IPS-20b (cell line): Measurements from ENCODE around the gene PLCD4.

ENCODE experiments used
- H3K27ac ChIP-seq: one replicate; pipeline ENCODE4 v1.5.1; 2013; ENCODE audit warnings: low read length
- H3K27me3 ChIP-seq: 2 replicates; pipeline ENCODE4 v1.6.1; 2013; ENCODE audit warnings: mild to moderate bottlenecking, low read length, inconsistent platforms; ENCODE audit not compliant: insufficient read depth
- H3K36me3 ChIP-seq: 2 replicates; pipeline ENCODE4 v1.6.1; 2013; ENCODE audit warnings: low read depth, mild to moderate bottlenecking, inconsistent platforms, low read length, moderate library complexity; ENCODE audit not compliant: insufficient read depth
- H3K4me1 ChIP-seq: 2 replicates; pipeline ENCODE4 v1.6.1; 2013; ENCODE audit warnings: mild to moderate bottlenecking, control low read depth, inconsistent platforms, low read length, moderate library complexity; ENCODE audit not compliant: insufficient read depth
- H3K4me3 ChIP-seq: 2 replicates; pipeline ENCODE4 v1.5.1; 2013; ENCODE audit warnings: mild to moderate bottlenecking, low read length, inconsistent platforms
- H3K9ac ChIP-seq: 2 replicates; pipeline ENCODE4 v1.6.1; 2013; ENCODE audit warnings: low read depth, mild to moderate bottlenecking, inconsistent platforms, low read length, moderate library complexity
- H3K9me3 ChIP-seq: 2 replicates; pipeline ENCODE4 v1.6.1; 2013; ENCODE audit warnings: mild to moderate bottlenecking, low read depth, low read length, inconsistent platforms; ENCODE audit not compliant: insufficient read depth

PLCD4 gene

DNA sequence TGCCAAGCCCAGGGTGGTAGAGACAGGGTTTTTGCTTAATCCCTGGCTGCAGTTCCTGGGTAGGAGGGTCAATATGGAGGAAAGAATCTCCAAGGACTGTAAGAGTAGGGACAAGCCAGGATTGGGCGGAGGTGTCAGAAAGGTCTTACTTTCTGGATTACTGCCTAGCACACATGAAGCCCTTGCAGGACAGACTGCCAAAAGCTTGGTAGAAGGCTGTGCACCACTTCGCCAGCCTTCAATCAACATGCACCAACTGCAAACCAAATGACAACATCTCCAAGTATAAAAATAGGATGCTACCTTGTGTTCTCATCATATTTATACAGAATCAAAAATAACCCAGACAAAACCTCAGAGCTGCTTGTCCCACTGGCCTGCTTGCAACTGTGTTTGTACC is 48.1 kb downstream of the PLCD4 start:
- no peak overlapping the region for H3K9ac ChIP-seq
- peaks cover 73% of the 10 kb centered on the region for H3K36me3 ChIP-seq
- no peaks in the 10 kb centered on the region for H3K27me3 ChIP-seq

DNA sequence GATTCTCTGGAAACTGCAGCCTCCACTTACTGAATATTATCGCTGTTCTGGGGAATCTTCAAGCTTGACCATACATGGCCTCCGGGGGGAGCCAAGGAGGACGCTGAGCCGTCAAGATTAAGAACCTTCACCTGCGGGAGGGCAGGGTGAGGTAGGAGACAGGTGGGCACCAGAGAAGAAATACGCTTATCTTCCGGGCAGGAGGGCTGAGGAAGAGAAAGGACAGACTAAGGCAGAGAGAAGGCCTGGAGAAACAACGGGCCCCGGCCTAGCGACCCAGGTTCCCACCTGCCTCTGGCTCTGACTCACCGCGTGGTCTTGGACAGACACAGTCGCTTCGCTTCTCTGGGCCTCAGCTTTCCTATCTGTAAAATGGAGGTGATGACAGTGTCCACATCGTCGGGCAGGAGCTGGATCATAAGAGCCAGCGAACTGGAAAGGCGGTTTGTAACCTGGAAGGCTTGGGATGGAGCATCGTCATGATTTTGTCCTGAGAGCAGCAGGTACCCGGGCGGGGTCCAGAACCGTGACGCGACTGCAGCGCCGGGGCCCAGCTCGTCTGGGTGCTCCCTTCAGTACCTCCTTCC is 51.1 kb downstream of the PLCD4 start:
- peaks cover 72% of the 10 kb centered on the region for H3K36me3 ChIP-seq
- peak overlapping the region; percentile 98 for H3K4me3 ChIP-seq
- no peaks in the 10 kb centered on the region for H3K27me3 ChIP-seq
- H3K27ac ChIP-seq, result peak overlapping the region; percentile 83
- no peaks in the 10 kb centered on the region for H3K9me3 ChIP-seq
- H3K9ac ChIP-seq, result peak overlapping the region; percentile 90
- H3K4me1 ChIP-seq, result no peaks in the 10 kb centered on the region

More for the DNA sequence above, 48.1 kb downstream of the PLCD4 start:
- no peaks in the 10 kb centered on the region for H3K9me3 ChIP-seq
- H3K4me1 ChIP-seq, result no peaks in the 10 kb centered on the region
- no peak overlapping the region for H3K4me3 ChIP-seq
- no peak overlapping the region for H3K27ac ChIP-seq

DNA sequence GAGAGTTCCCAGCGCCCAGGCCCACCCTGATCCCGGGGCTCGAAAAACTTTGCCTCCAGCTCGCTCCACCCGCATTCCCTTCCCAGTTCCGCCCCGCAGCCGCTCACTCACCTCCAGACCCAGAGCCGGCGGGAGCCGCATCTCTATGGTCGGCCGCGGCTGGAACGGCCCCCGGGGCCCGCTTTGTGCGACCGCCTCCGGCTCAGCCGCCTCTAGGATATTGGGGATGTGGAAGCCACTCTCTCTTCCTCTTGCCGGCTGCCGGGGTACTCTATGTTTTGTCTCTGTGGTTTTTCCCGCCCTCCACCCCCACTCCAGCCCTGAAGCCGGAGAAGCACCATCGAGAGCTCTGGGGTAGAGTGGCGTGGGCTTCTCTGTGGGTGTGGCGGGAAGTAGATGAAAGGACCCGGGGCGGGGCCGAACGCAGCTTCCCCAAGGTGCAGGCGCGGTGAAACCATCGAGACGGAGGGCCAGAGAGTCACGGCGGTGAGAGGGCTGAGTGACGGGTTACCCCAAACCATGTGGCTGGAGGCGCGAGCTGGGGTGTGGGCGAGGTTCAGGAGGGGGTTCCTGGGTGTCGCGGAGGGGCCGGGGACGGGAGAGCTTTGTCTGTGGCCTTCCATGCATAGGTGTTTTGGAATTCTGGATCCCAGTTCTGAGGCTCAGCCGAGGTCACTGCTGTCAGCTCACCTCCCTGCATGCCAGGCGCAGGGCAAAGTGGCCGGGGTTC is 51.7 kb downstream of the PLCD4 start, which contains the start of the genes BCS1L and ZNF142:
Gene BCS1L (plus strand): TSS at position 426 of the 730 bp plus-strand sequence. CDS start 1,305 bp downstream, outside the sequence.
Gene ZNF142 (minus strand): TSS at position 366 of the 730 bp plus-strand sequence. CDS start 3,194 bp downstream, outside the sequence.
- H3K4me3 ChIP-seq, result peak within 1 kb of the TSS; percentile 98
- H3K9ac ChIP-seq, result peak within 1 kb of the TSS; percentile 90
- no peaks in the 10 kb centered on the region for H3K4me1 ChIP-seq
- H3K36me3 ChIP-seq, result peaks cover 72% of the 10 kb centered on the region
- H3K27ac ChIP-seq, result peak within 1 kb of the TSS; percentile 83
- no peaks in the 10 kb centered on the region for H3K27me3 ChIP-seq
- H3K9me3 ChIP-seq, result no peaks in the 10 kb centered on the region

DNA sequence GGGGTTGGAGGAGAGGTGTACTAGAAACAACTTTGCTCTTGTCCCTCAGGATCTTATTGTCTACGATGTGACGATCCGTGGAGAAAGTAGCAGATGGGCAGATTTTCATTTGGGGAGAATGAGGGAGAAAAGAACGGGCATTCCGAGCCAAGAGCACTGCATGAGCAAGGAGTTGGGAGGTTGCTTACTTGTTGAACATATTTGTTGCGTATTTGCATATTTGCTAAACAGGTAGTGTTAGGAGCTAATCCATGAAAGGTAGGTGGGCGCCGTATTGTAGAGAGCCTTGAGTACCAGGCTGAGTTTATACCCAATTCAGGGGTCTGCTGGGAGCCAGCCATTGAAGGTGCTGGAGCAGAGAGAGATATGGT is 52.3 kb downstream of the PLCD4 start:
- Histone ChIP-seq H3K27ac (no peak overlapping the region), H3K4me3 (peak overlapping the region; percentile 98), H3K36me3 (peaks cover 72% of the 10 kb centered on the region), H3K9ac (peak overlapping the region; percentile 90), H3K27me3 (no peaks in the 10 kb centered on the region), H3K9me3 (no peaks in the 10 kb centered on the region), H3K4me1 (no peaks in the 10 kb centered on the region)

DNA sequence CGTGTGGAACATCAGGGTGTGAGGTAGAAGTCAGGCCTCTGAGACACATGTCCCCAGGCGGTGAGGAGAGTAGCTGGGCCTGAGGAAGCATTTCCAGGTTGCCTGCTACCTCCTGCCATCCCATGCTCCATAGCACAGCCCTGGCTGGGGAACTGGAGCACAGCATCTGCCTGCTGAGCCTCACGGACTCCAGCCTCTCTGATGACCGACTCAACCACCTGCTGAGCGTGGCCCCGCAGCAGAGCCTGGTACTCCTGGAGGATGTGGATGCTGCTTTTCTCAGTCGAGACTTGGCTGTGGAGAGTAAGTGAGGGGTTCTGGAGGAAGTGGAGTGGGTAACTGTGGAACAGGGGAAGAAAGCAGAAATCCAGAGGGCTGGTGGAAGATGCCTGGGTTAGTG is 54.7 kb downstream of the PLCD4 start:
- no peak overlapping the region for H3K9ac ChIP-seq
- H3K4me3 ChIP-seq, result no peak overlapping the region
- no peaks in the 10 kb centered on the region for H3K27me3 ChIP-seq
- peaks cover 68% of the 10 kb centered on the region for H3K36me3 ChIP-seq
- H3K4me1 ChIP-seq, result no peaks in the 10 kb centered on the region
- no peak overlapping the region for H3K27ac ChIP-seq
- no peaks in the 10 kb centered on the region for H3K9me3 ChIP-seq

DNA sequence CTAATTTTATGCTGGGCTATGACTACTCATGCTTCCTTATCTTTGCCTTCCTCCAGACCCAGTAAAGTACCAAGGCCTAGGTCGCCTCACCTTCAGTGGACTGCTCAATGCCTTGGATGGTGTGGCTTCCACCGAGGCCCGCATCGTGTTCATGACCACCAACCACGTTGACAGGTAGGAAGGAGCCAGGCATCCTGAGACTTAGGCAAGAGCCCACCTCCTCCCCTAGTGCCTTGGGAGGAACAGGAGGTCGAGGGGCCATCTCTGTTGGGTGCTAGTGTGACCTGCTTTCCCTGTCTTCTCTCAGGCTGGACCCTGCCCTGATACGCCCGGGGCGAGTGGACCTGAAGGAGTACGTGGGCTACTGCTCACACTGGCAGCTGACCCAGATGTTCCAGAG is 55.1 kb downstream of the PLCD4 start:
- Histone ChIP-seq H3K36me3 (peaks cover 68% of the 10 kb centered on the region), H3K9me3 (no peaks in the 10 kb centered on the region), H3K4me3 (no peak overlapping the region), H3K27ac (no peak overlapping the region), H3K27me3 (no peaks in the 10 kb centered on the region), H3K4me1 (no peaks in the 10 kb centered on the region), H3K9ac (no peak overlapping the region)

DNA sequence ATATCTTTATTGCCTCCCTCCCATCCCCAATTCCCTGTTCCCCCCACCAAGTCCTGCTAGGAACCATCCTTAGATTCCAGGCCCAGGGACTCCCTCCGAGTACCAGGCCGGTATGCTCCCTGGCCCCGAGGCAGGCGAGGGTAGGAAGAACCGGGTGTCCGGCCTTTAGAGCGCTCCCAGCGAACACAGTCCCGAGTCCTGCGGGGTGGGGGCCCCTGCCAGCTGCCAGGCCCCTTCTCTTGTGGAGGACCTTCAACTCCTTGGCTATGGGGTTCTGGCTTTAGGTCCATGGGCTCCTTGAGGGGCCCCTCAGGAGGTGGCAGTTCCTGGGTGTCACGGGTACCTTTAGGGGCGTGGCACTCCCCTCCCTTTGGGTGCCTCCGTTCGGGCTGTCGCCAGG is 56.2 kb downstream of the PLCD4 start:
- Histone ChIP-seq H3K9me3 (no peaks in the 10 kb centered on the region), H3K4me3 (no peak overlapping the region), H3K9ac (no peak overlapping the region), H3K36me3 (peaks cover 74% of the 10 kb centered on the region), H3K4me1 (no peaks in the 10 kb centered on the region), H3K27me3 (no peaks in the 10 kb centered on the region), H3K27ac (no peak overlapping the region)

DNA sequence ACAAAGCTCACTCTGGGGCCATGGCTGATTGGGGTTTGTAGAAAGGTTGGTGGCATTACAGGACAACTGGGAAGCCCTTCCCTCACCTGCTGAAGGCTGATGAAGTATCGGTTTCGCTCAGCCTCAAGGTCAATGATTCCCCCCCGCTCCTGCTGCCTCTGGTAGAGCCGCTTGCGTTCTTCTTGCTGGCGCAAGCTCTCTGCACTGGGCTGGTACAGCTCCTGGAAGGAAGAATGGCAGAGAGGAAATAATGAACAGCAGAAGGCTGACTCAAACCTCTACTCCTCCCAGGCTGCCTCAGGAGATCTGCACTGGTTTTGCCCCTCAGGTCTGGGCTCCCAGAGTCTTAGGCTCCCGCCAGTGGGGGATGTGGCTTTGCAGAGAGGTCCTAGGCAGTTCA is 57.0 kb downstream of the PLCD4 start:
- Histone ChIP-seq H3K27me3 (no peaks in the 10 kb centered on the region), H3K4me1 (no peaks in the 10 kb centered on the region), H3K4me3 (no peak overlapping the region), H3K36me3 (peaks cover 74% of the 10 kb centered on the region), H3K27ac (no peak overlapping the region), H3K9me3 (no peaks in the 10 kb centered on the region), H3K9ac (no peak overlapping the region)

DNA sequence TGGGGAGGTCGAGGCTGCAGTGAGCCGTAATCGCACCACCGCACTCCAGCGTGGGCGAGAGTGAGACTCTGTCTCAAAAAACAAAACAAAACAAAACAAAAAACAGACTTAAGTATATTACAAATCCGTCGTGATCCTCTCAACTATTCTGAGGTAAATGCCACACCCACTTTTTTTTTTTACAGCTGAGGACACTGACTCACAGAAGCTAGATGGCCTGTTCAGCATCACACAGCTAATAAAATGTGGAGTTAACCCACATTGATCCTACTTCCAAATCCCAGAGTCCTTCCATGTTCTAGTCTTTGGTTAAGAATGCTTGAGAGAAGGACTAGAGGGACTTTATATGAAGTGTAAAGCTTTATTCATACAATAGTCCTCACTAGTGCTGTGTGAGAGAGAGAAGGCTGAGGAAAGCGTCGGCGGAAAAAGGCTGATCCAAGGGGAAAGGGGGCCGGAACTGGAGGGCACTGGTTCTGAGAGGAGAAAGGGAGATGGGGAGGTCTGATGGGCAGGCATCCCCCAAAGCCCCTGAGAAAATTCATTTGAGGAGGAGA is 63.5 kb downstream of the PLCD4 start:
- Histone ChIP-seq H3K4me3 (peak overlapping the region; percentile 92), H3K4me1 (peaks cover 4% of the 10 kb centered on the region; the same call in 1 of the 2 replicates), H3K36me3 (peaks cover 29% of the 10 kb centered on the region), H3K27ac (peak overlapping the region; percentile 59), H3K9me3 (no peaks in the 10 kb centered on the region), H3K9ac (peak overlapping the region; percentile 81), H3K27me3 (no peaks in the 10 kb centered on the region)

DNA sequence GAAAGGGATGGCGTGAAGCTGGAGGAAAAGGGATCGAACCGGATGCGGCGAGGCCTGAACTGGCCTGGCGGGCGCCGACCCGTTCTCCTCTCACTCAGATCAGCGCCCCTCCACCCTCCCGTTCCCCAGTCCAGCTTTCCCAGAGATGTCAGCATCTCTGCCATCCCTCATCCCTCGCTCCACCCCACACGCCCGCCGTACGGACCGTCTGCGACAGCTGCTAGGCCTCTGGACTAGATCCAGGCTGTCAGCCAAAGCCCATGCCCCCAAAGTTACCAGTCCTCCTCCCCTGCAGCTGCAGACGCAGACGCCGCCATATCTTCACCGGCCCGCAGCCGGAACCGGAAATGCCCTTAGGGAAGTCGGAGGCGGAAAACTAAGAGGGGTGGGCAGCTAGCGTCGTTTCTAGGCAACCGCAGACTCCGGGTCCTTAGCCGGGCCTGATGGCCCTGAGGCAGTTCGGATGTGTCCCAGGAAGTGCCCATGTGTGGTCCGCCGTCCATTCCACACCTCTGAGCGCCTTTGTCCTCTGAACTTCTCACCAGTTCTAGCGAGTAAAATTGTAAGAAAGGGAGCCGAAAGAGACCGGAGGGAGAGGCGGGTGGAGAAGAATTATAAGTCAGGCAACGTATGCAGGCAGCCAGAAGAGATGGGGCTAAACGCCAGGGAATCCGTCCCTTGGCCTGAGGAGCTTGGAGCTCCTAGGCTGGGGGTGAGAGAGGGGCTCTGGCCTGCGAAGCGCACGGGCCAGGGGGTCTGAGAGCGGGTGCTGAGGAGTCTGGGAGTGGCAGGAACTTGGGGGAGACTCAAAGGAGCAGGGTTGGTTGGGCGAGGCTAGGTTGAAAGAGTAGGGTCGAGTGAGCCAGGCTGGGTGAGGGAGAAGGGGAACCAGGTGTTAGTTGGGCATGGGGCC is 64.2 kb downstream of the PLCD4 start, which contains the start of the genes RNF25 and STK36:
Gene RNF25 (minus strand): TSS at position 349 of the 913 bp plus-strand sequence. CDS start 32 bp downstream, at position 317.
Gene STK36 (plus strand): TSS at position 433 of the 913 bp plus-strand sequence. CDS start 744 bp downstream, outside the sequence.
- Histone ChIP-seq H3K9me3 (no peaks in the 10 kb centered on the region), H3K36me3 (peaks cover 25% of the 10 kb centered on the region), H3K4me1 (peaks cover 4% of the 10 kb centered on the region; the same call in 1 of the 2 replicates), H3K27me3 (no peaks in the 10 kb centered on the region), H3K9ac (peak within 1 kb of the TSS; percentile 81), H3K4me3 (peak within 1 kb of the TSS; percentile 92), H3K27ac (peak within 1 kb of the TSS; percentile 59)

DNA sequence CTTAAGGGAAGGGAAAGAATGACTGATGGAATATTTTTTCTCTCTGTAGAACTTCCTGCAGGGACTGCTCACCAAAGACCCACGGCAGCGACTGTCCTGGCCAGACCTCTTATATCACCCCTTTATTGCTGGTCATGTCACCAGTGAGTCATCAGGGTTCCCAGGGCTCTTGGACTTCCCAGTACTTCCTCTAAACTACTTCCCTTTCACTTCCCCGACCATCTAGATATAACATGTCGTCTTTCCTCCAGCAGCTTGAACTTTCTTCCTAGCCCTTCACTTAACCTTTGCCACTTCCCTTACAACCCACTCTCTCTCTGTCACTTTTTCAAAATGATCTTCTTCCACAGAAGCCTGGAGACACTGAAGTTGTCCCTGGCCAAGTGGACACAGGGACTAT is 71.4 kb downstream of the PLCD4 start:
- no peak overlapping the region for H3K9ac ChIP-seq

More for the DNA sequence above, 71.4 kb downstream of the PLCD4 start:
- Histone ChIP-seq H3K4me1 (no peaks in the 10 kb centered on the region), H3K36me3 (peaks cover 49% of the 10 kb centered on the region), H3K9me3 (no peaks in the 10 kb centered on the region), H3K4me3 (no peak overlapping the region), H3K27ac (no peak overlapping the region), H3K27me3 (no peaks in the 10 kb centered on the region)
